ENCODE results near the gene SHOC2. TPM values are rescaled to one million over a fixed set of nuclear protein-coding genes. Genes with fewer than 3 reads are reported as not detected.
A peak's percentile ranks its signal among the peaks of the same experiment; 100 is the strongest.

SHOC2 gene
- total RNA-seq, 2 experiments from 2014 or later = 40.0 to 43.2 TPM

- Mint-ChIP-seq H3K27ac (peak overlapping the region; percentile 18), H3K27me3 (ENCODE audit: low read depth) (no peaks in the 10 kb centered on the region), H3K36me3 (ENCODE audit: low read depth) (peaks cover 59% of the 10 kb centered on the region), H3K4me3 (no peak overlapping the region), H3K4me1 (ENCODE audit: low read depth) (peaks cover 62% of the 10 kb centered on the region), H3K9me3 (ENCODE audit: insufficient read depth) (no peaks in the 10 kb centered on the region)
- no peak for ATAC-seq
- POLR2A ChIA-PET = no interaction called here
- DNase-seq = no peak
- CTCF ChIA-PET = interaction anchor here (0.8 to 4.3 kb wide), 5 partner anchors 13 to 108 kb away, joined by 3 to 27 read pairs (median 6); no protein-coding TSS in a partner anchor
Observed at GRCh38 chr10:110881247-110881646, 38.2 kb upstream of the SHOC2 start.

GRCh38 chr10:110881905-110882304, 37.5 kb upstream of the SHOC2 start:
- Mint-ChIP-seq H3K27me3 (ENCODE audit: low read depth) (no peaks in the 10 kb centered on the region), H3K27ac (no peak overlapping the region), H3K4me3 (no peak overlapping the region), H3K36me3 (ENCODE audit: low read depth) (peaks cover 58% of the 10 kb centered on the region), H3K4me1 (ENCODE audit: low read depth) (peaks cover 62% of the 10 kb centered on the region), H3K9me3 (ENCODE audit: insufficient read depth) (no peaks in the 10 kb centered on the region)
- POLR2A ChIA-PET = interaction anchor here (1.0 to 1.4 kb wide), 2 partner anchors 10 to 36 kb away, joined by 4 read pairs; partner anchors contain the start of gene PDCD4
- ATAC-seq = no peak
- CTCF ChIA-PET = interaction anchor here (1.0 to 4.3 kb wide), 7 partner anchors 9 to 83 kb away, joined by 3 to 27 read pairs (median 5); partner anchors contain the start of gene PDCD4
- no peak for DNase-seq

- ChIA-PET CTCF (interaction anchor here (0.9 to 1.9 kb wide), 9 partner anchors 10 to 138 kb away, joined by 3 to 20 read pairs (median 4); no protein-coding TSS in a partner anchor), POLR2A (interaction anchor here (0.9 to 2.0 kb wide), 5 partner anchors 11 to 110 kb away, joined by 3 to 9 read pairs (median 5); partner anchors contain the start of gene PDCD4)
- Mint-ChIP-seq H3K4me3 (peak overlapping the region; percentile 73), H3K9me3 (ENCODE audit: insufficient read depth) (no peaks in the 10 kb centered on the region), H3K4me1 (ENCODE audit: low read depth) (peaks cover 55% of the 10 kb centered on the region), H3K27ac (peak overlapping the region; percentile 86), H3K36me3 (ENCODE audit: low read depth) (peaks cover 53% of the 10 kb centered on the region), H3K27me3 (ENCODE audit: low read depth) (no peaks in the 10 kb centered on the region)
- peak; percentile 70 for ATAC-seq
- no peak for DNase-seq
Observed at GRCh38 chr10:110883924-110884323, 35.5 kb upstream of the SHOC2 start.

- peaks cover 46% of the 10 kb centered on the region for H3K4me1 Mint-ChIP-seq (ENCODE audit: low read depth)
- ATAC-seq (no peak), DNase-seq (no peak)
- H3K36me3 Mint-ChIP-seq (ENCODE audit: low read depth) = peaks cover 66% of the 10 kb centered on the region
- no peaks in the 10 kb centered on the region for H3K9me3 Mint-ChIP-seq (ENCODE audit: insufficient read depth)
- CTCF ChIA-PET = interaction anchor here (0.7 to 2.5 kb wide), 10 partner anchors 8 to 276 kb away, joined by 3 to 15 read pairs (median 4); no protein-coding TSS in a partner anchor
- H3K27ac Mint-ChIP-seq = peak overlapping the region; percentile 5
- POLR2A ChIA-PET = interaction anchor here (0.8 to 2.0 kb wide), 4 partner anchors 10 to 19 kb away, joined by 3 to 9 read pairs (median 4); partner anchors contain the start of gene PDCD4
- H3K27me3 Mint-ChIP-seq (ENCODE audit: low read depth) = no peaks in the 10 kb centered on the region
- no peak overlapping the region for H3K4me3 Mint-ChIP-seq
Observed at GRCh38 chr10:110885932-110886674, 33.3 kb upstream of the SHOC2 start.

GRCh38 chr10:110887560-110887959, 31.8 kb upstream of the SHOC2 start:
- ATAC-seq (no peak), DNase-seq (no peak)
- no peaks in the 10 kb centered on the region for H3K9me3 Mint-ChIP-seq (ENCODE audit: insufficient read depth)
- POLR2A ChIA-PET = interaction anchor here (1.2 kb wide), 2 partner anchors 11 to 16 kb away, joined by 4 to 5 read pairs; partner anchors contain the start of gene PDCD4
- H3K27ac Mint-ChIP-seq = no peak overlapping the region
- no peaks in the 10 kb centered on the region for H3K27me3 Mint-ChIP-seq (ENCODE audit: low read depth)
- H3K4me1 Mint-ChIP-seq (ENCODE audit: low read depth) = peaks cover 39% of the 10 kb centered on the region
- CTCF ChIA-PET = interaction anchor here (1.0 to 2.5 kb wide), 12 partner anchors 8 to 277 kb away, joined by 3 to 15 read pairs (median 4); no protein-coding TSS in a partner anchor
- H3K36me3 Mint-ChIP-seq (ENCODE audit: low read depth) = peaks cover 59% of the 10 kb centered on the region
- no peak overlapping the region for H3K4me3 Mint-ChIP-seq

GRCh38 chr10:110892602-110893288, 26.7 kb upstream of the SHOC2 start:
- Mint-ChIP-seq H3K9me3 (ENCODE audit: insufficient read depth) (no peaks in the 10 kb centered on the region), H3K27me3 (ENCODE audit: low read depth) (no peaks in the 10 kb centered on the region), H3K4me1 (ENCODE audit: low read depth) (peaks cover 15% of the 10 kb centered on the region), H3K4me3 (no peak overlapping the region), H3K27ac (no peak overlapping the region), H3K36me3 (ENCODE audit: low read depth) (peaks cover 53% of the 10 kb centered on the region)
- DNase-seq (no peak), ATAC-seq (no peak)
- ChIA-PET POLR2A (interaction anchor here (1.0 kb wide), 1 partner anchor 28 kb away, joined by 3 read pairs; no protein-coding TSS in a partner anchor), CTCF (interaction anchor here (0.7 to 8.5 kb wide), 16 partner anchors 8 to 220 kb away, joined by 3 to 88 read pairs (median 6); partner anchors contain the start of genes BBIP1 and SHOC2)

- H3K27me3 Mint-ChIP-seq (ENCODE audit: low read depth) = no peaks in the 10 kb centered on the region
- DNase-seq = no peak
- no peak overlapping the region for H3K4me3 Mint-ChIP-seq
- H3K27ac Mint-ChIP-seq = no peak overlapping the region
- ChIA-PET POLR2A (interaction anchor here (0.8 to 1.2 kb wide), 3 partner anchors 29 to 221 kb away, joined by 3 to 4 read pairs (median 4); no protein-coding TSS in a partner anchor), CTCF (interaction anchor here (0.7 to 8.5 kb wide), 32 partner anchors 9 to 286 kb away, joined by 3 to 88 read pairs (median 4); partner anchors contain the start of genes BBIP1 and SHOC2)
- peaks cover 58% of the 10 kb centered on the region for H3K36me3 Mint-ChIP-seq (ENCODE audit: low read depth)
- H3K4me1 Mint-ChIP-seq (ENCODE audit: low read depth) = peaks cover 14% of the 10 kb centered on the region
- peak; percentile 79 for ATAC-seq
- no peaks in the 10 kb centered on the region for H3K9me3 Mint-ChIP-seq (ENCODE audit: insufficient read depth)
Observed at GRCh38 chr10:110893559-110894179, 25.7 kb upstream of the SHOC2 start.

- ATAC-seq = no peak
- no peak for DNase-seq
- POLR2A ChIA-PET = interaction anchor here (0.9 to 1.0 kb wide), 2 partner anchors 10 to 14 kb away, joined by 3 to 5 read pairs; no protein-coding TSS in a partner anchor
- H3K9me3 Mint-ChIP-seq (ENCODE audit: insufficient read depth) = no peaks in the 10 kb centered on the region
- no peaks in the 10 kb centered on the region for H3K27me3 Mint-ChIP-seq (ENCODE audit: low read depth)
- peaks cover 17% of the 10 kb centered on the region for H3K4me1 Mint-ChIP-seq (ENCODE audit: low read depth)
- CTCF ChIA-PET = interaction anchor here (0.7 to 8.5 kb wide), 16 partner anchors 8 to 286 kb away, joined by 3 to 88 read pairs (median 4); no protein-coding TSS in a partner anchor
- H3K27ac Mint-ChIP-seq = no peak overlapping the region
- peaks cover 60% of the 10 kb centered on the region for H3K36me3 Mint-ChIP-seq (ENCODE audit: low read depth)
- no peak overlapping the region for H3K4me3 Mint-ChIP-seq
Observed at GRCh38 chr10:110897184-110897583, 22.2 kb upstream of the SHOC2 start.

GRCh38 chr10:110898391-110898790, 21.0 kb upstream of the SHOC2 start:
- POLR2A ChIA-PET = interaction anchor here (1.2 to 1.5 kb wide), 2 partner anchors 21 to 39 kb away, joined by 3 to 4 read pairs; partner anchors contain the start of gene SHOC2
- H3K36me3 Mint-ChIP-seq (ENCODE audit: low read depth) = peaks cover 64% of the 10 kb centered on the region

GRCh38 chr10:110900983-110901382, 18.4 kb upstream of the SHOC2 start:
- Mint-ChIP-seq H3K27ac (no peak overlapping the region), H3K36me3 (ENCODE audit: low read depth) (peaks cover 49% of the 10 kb centered on the region), H3K9me3 (ENCODE audit: insufficient read depth) (no peaks in the 10 kb centered on the region), H3K27me3 (ENCODE audit: low read depth) (no peaks in the 10 kb centered on the region), H3K4me1 (ENCODE audit: low read depth) (peaks cover 23% of the 10 kb centered on the region), H3K4me3 (no peak overlapping the region)
- POLR2A ChIA-PET = interaction anchor here (1.2 to 2.7 kb wide), 2 partner anchors 9 to 16 kb away, joined by 4 to 12 read pairs; no protein-coding TSS in a partner anchor
- CTCF ChIA-PET = interaction anchor here (0.7 to 2.1 kb wide), 3 partner anchors 17 to 289 kb away, joined by 3 to 10 read pairs (median 10); no protein-coding TSS in a partner anchor
- DNase-seq (no peak), ATAC-seq (no peak)

More at GRCh38 chr10:110898391-110898790, 21.0 kb upstream of the SHOC2 start:
- no peak for DNase-seq
- no peak for ATAC-seq
- no peaks in the 10 kb centered on the region for H3K27me3 Mint-ChIP-seq (ENCODE audit: low read depth)
- no peak overlapping the region for H3K27ac Mint-ChIP-seq
- H3K4me1 Mint-ChIP-seq (ENCODE audit: low read depth) = peaks cover 25% of the 10 kb centered on the region
- H3K4me3 Mint-ChIP-seq = no peak overlapping the region
- CTCF ChIA-PET = interaction anchor here (0.6 to 2.4 kb wide), 10 partner anchors 8 to 288 kb away, joined by 3 to 14 read pairs (median 3); partner anchors contain the start of genes BBIP1 and PDCD4
- H3K9me3 Mint-ChIP-seq (ENCODE audit: insufficient read depth) = no peaks in the 10 kb centered on the region

Data from activated CD8-positive, alpha-beta T cell treated with anti-CD3 and anti-CD28 coated beads, Interleukin-2, amount 10 ng/mL, durations not matched to agents 7 days and 5 days (primary cell).